ENCODE data around the gene NDEL1.
"Not testable (repeated sequence)": the region's sequence is repeated elsewhere in the genome, so short reads cannot be mapped to it uniquely, and the experiment has no call there.

NDEL1 gene

GRCh38 chr17:8435245-8436168, at the start of gene NDEL1:
Gene NDEL1, plus strand, starts transcription at chr17:8435884. Its CDS starts 8,388 bp downstream, at chr17:8444272.
- peak; percentile 99 for DNase-seq (ENCODE audit: low read depth)

- DNase-seq (ENCODE audit: low read depth) = no peak
Measured at GRCh38 chr17:8386841-8387240, 48.8 kb upstream of the NDEL1 start.

GRCh38 chr17:8387914-8388651, 47.6 kb upstream of the NDEL1 start:
- no peak for DNase-seq (ENCODE audit: low read depth)

DNA sequence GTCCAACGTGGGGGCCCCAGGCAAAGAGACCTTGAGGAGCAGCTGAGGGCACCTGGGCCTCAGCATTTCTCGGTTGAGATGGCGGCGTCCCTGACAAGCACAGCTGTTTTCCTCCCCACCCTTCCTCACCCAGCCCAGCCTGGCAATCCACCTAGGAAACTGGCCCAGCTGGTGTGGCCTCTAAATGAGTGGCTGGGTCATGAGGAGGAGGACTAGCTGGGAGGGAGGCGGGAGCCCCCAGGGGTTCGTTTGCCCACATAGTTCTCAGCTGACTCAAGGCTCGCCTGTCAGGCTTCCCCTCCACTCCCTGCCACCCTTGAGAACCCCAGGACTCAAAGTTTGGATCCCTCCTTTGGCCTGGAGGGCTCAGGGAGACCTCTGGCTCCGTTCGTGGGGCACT, 44.0 kb upstream of the NDEL1 start:
- DNase-seq (ENCODE audit: low read depth) = no peak

DNA sequence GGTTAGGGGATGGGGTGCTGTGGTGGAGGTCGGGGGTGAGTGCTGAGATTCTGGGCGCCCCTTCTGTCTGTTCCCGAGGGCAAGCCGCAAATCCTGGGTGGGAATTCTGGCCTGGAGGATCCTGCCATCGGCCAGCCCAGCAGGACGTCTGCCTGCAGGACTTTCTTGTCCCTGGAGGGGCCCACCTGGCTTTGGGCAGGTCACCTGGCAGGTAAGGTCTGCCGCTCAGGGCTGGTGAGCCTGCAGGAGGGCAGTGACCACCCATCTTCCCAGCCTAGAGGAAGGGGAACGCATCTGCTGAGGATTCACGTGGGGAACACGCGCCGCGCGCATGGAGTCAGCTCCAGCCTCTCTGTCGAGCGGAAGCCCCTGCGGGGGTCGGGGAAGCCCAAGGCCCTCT, 43.4 kb upstream of the NDEL1 start:
- DNase-seq (ENCODE audit: low read depth) = no peak

DNA sequence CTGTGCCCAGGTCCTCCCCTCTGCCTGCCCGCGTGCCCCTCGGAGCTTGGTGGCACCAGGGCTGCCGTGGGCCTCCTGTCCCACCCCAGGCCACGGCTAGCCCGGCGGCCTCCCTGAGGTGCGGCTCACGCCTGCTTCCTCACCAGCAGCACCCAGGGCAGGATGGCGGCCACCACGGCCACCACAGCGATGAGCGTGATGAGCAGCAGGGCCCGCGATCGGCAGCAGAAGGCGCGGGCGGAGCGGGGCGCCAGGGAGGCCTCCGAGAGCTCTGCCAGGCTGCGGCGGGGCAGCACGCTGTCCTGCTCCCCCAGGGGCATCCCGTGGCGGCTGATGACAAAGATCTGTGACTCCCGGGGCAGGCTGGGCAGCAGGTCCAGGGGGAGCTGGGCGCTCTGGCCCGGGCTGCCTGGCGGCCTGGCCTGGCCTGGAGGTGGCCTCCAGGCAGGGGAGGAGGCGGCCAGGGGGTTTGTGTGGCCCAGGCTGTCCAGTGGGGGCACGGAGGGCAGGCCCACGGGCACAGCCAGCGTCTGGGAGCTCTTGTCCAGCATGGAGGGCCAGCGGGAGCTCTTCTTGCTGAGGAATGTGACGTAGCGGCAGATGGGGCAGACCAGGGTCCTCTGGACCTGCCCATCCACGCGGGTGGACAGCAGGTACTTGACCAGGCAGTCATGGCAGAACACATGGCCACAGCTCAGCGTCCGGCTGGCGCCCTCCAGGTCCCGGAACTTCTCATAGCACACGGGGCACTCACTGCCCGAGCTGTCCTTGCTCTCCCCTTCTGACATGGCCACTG, 42.8 kb upstream of the NDEL1 start:
- DNase-seq (ENCODE audit: low read depth) = no peak

GRCh38 chr17:8393470-8394231, 42.0 kb upstream of the NDEL1 start:
- DNase-seq (ENCODE audit: low read depth) = no peak

GRCh38 chr17:8394497-8394896, 41.2 kb upstream of the NDEL1 start:
- DNase-seq (ENCODE audit: low read depth) = not testable (repeated sequence)

GRCh38 chr17:8397636-8398035, 38.0 kb upstream of the NDEL1 start, which contains the start of gene RNF222:
Gene RNF222, minus strand, starts transcription at chr17:8397827. Its CDS starts 4,366 bp downstream, at chr17:8393461.
- no peak for DNase-seq (ENCODE audit: low read depth)

DNA sequence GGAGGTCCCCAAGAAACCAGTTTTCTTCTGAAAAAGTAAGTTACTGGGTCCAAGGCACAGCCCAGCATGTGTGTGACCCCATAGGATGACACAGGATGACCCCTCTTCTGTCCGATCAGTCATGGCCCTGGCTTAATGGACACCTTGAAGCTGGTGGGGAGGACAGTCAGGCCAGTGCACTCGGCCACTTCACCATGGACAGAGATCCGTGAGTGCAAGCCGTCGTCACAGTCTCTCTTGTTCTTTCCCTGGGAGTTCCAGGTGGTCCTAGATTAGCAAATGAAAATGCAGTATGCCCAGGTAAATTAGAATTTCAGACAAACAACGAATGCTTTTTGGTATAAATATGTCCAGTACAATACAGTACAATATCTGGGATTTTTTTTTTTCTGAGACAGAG, 36.7 kb upstream of the NDEL1 start:
- no peak for DNase-seq (ENCODE audit: low read depth)

GRCh38 chr17:8401107-8401506, 34.6 kb upstream of the NDEL1 start:
- no peak for DNase-seq (ENCODE audit: low read depth)

GRCh38 chr17:8402921-8403536, 32.7 kb upstream of the NDEL1 start:
- no peak for DNase-seq (ENCODE audit: low read depth)

DNA sequence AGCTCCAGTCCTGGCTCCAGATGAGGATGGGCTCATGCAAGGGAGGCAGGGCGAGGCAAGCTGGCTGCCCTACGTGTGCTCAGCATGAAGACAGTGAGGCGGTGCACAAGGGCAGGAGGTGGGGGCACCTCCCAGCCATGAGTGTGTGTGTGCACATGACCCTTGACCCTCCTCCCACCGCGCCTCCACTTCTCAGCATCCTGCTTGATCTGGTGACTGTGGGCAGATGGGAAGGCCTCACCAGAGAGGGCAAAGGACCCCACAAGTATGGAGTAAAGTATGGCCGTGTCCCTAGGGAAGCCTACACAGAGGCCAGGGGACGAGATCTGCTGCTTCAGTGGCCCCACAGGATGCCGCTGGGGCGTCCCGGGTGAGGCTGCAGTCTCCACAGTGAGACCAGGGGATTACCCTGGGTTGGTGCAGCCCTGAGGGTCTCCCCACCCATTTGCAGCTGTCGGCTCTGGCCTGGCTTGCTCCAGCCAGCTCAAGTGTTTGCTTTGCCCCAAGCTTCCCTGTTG, 30.1 kb upstream of the NDEL1 start:
- no peak for DNase-seq (ENCODE audit: low read depth)

- no peak for DNase-seq (ENCODE audit: low read depth)
Measured at GRCh38 chr17:8406174-8406573, 29.5 kb upstream of the NDEL1 start.

DNA sequence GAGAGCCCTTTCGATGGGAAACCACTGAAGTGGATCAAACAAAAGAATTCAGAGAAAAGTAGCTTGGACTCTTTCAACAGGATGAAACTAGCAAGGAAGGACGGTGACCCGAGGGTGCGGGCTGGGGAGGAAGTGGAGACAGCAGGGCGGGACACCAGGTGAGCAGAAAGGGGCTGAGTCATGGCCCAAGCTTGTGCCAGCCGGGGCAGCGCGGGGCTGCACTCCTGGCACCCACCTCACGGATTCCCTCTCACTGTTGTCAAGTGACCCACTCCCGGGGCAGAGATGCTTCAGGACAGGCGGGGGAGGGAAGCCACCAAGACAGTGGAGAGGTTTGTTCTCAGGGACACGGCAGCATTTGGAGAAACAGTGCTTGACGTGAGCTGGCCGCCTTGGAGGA, 27.3 kb upstream of the NDEL1 start:
- no peak for DNase-seq (ENCODE audit: low read depth)

DNA sequence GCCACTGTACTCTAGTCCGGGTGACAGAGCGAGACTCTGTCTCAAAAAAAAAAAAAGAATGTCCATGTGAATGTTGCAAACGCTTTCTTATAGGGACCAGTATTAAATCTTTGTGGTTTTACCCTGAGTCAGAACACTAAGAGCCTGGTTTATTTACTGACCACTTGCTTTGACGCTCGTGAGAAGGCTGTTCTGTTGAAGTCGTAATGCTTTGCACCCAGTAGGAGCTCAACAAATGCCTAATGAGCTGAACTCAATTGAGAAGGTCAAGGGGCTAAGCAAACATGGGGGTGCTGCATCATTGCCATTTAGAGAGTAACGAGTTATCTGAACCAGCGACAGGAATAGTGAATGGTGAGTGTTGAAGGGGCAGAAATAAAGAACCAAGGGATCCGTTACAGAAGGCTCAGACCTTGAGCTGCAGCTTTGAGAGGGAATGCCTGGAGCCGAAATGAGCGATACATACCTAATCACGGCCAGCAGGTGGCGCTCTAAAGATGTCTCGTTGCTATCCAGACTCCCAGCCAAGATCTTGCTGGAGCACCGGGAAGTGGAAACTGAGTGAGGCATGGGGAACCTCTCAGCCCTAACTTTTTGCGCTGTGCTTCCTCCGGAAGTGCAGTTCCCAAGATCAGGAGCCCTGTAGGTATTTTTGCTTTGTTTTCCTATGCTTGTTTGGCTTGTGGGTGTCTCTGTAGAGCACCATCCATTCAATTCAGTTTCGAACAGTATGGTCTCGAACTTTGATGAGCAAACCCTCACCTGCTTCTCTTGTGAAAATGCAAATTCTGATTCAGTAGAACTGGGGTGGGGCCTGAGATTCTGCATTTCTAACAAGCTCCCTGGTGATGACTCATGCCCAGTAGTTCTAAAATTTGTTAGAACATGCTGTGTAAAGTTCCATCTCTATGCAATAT, 25.5 kb upstream of the NDEL1 start:
- DNase-seq (ENCODE audit: low read depth) = peak; percentile 64

DNA sequence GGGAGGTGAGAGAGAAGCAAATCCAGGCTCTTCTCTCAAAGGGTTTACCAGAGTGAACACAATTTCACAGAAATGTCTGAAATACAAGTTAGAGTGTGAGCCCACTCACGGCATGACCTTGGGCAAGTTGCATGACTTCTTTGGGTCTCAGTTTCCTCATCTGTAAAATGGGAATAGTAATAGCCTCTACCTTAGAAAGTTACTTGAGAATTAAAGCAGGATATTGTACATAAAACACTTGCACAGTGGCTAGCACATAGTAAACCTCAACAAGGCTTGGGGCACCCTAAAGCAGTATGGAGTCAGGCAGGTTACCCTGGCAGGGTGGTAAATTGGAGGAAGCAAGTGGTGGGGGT, 24.8 kb upstream of the NDEL1 start:
- no peak for DNase-seq (ENCODE audit: low read depth)

DNA sequence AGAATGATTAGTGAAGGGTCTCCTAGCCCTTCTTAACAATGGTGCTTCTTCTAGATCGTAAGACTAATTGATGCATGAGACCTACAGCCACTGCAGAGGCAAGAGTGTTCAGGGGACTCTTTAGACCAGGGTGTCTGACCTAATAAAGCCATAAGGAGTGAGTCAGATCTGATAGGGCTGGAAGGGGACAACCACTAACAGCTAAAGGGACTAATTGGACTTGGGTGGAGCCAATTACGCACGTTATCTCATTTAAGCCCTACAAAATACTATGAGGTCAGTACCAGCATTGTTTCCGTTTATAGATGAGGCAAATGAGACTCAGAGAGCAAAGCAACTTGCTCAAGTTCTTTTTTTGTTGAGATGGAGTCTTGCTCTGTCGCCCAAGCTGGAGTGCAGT, 23.6 kb upstream of the NDEL1 start:
- no peak for DNase-seq (ENCODE audit: low read depth)

DNA sequence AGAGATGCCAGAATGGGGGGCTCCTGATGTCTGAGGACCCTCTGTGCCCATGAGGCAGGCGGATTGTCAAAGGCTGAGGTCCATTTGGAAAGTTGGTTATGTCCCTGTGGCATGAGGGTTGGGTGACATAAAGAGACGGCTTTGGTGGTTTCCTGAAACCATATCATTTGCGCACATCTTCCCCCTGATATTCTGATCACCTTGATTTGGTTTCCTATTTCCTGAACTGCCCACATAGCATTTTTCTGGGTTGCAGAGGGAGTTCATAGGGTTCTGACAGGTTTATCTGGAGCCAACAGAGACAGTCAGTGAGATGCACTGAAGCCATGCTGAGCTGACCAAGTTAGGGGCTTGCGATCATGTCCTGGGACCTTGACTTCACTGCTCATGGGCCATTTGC, 22.4 kb upstream of the NDEL1 start:
- no peak for DNase-seq (ENCODE audit: low read depth)

DNA sequence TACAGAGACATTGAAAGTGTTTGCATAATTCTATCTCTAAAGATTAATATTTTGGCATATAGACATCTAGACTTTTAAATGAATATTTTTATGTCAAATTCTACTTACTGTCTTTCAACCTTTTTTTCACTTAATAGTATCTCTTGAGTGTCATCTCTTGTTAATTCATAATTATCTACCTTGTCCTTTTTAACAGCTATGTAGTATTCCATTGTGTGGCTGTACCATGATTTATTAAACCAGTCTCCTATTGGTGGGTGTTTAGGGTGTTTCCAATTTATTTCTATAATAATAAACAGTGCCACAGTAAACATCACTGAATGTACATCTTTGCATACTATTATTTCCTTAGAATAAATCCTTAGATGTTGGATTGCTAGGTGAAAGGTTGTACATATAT, 21.7 kb upstream of the NDEL1 start:
- DNase-seq (ENCODE audit: low read depth) = no peak
